ENCODE data around the gene GMPR2.

GMPR2 gene

GRCh38 chr14:24267516-24267915 is 34.8 kb downstream of the GMPR2 start:
- DNase-seq (ENCODE audit: low read depth in 2 of 2), result no peak

GRCh38 chr14:24268225-24268624 is 35.5 kb downstream of the GMPR2 start:
- DNase-seq (ENCODE audit: low read depth in 2 of 2), result no peak

- DNase-seq (ENCODE audit: low read depth in 2 of 2), result no peak
Measured at GRCh38 chr14:24269368-24269767, 36.6 kb downstream of the GMPR2 start.

GRCh38 chr14:24269910-24270536 is 37.3 kb downstream of the GMPR2 start:
- DNase-seq (ENCODE audit: low read depth in 2 of 2), result no peak

- DNase-seq (ENCODE audit: low read depth in 2 of 2), result no peak
Measured at GRCh38 chr14:24270537-24271133, 37.9 kb downstream of the GMPR2 start.

GRCh38 chr14:24271134-24271833 is 38.6 kb downstream of the GMPR2 start, which contains the start of gene RABGGTA:
RABGGTA (minus strand) TSS chr14:24271597; CDS start chr14:24271115, 482 bp downstream.
- peak; percentile 81 to 84 for DNase-seq (ENCODE audit: low read depth in 2 of 2)

- no peak for DNase-seq (ENCODE audit: low read depth in 2 of 2)
Measured at GRCh38 chr14:24271834-24272263, 39.1 kb downstream of the GMPR2 start.

- no peak for DNase-seq (ENCODE audit: low read depth in 2 of 2)
Measured at GRCh38 chr14:24272467-24272866, 39.7 kb downstream of the GMPR2 start.

GRCh38 chr14:24273422-24273998 is 40.8 kb downstream of the GMPR2 start:
- DNase-seq (ENCODE audit: low read depth in 2 of 2), result no peak

GRCh38 chr14:24274101-24274543 is 41.4 kb downstream of the GMPR2 start:
- DNase-seq (ENCODE audit: low read depth in 2 of 2), result peak in 1 of 2 donors; percentile 23

GRCh38 chr14:24277071-24277470 is 44.3 kb downstream of the GMPR2 start:
- DNase-seq (ENCODE audit: low read depth in 2 of 2), result no peak

- no peak for DNase-seq (ENCODE audit: low read depth in 2 of 2)
Measured at GRCh38 chr14:24277606-24278321, 45.0 kb downstream of the GMPR2 start.

GRCh38 chr14:24278424-24278823 is 45.7 kb downstream of the GMPR2 start:
- no peak for DNase-seq (ENCODE audit: low read depth in 2 of 2)

GRCh38 chr14:24279301-24280186 is 46.8 kb downstream of the GMPR2 start:
- no peak for DNase-seq (ENCODE audit: low read depth in 2 of 2)

GRCh38 chr14:24280797-24281460 is 48.2 kb downstream of the GMPR2 start:
- no peak for DNase-seq (ENCODE audit: low read depth in 2 of 2)

- no peak for DNase-seq (ENCODE audit: low read depth in 2 of 2)
Measured at GRCh38 chr14:24281636-24282035, 48.9 kb downstream of the GMPR2 start.

GRCh38 chr14:24282736-24283135 is 50.0 kb downstream of the GMPR2 start:
- no peak for DNase-seq (ENCODE audit: low read depth in 2 of 2)

- DNase-seq (ENCODE audit: low read depth in 2 of 2), result no peak
Measured at GRCh38 chr14:24283796-24284460, 51.2 kb downstream of the GMPR2 start.

- no peak for DNase-seq (ENCODE audit: low read depth in 2 of 2)
Measured at GRCh38 chr14:24284501-24285035, 51.8 kb downstream of the GMPR2 start.

Measured in activated CD8-positive, alpha-beta memory T cell treated with anti-CD3 and anti-CD28 coated beads for 4 hours (primary cell).